Psoas muscle (tissue), 8 donors: ENCODE results near the gene TMEM135. TPM values are rescaled to one million over a fixed set of nuclear protein-coding genes. Genes with fewer than 3 reads are reported as not detected.

ENCODE experiments used
- ATAC-seq, 4 donors: fragments of 200-7000 bp; cut with Tn5 transposase; one replicate each; pipeline ENCODE4 v1.9.1; 2020; ENCODE audit warnings: moderate library complexity in 3 of 4, mild to moderate bottlenecking in 2 of 4
- DNase-seq, 2 donors: peaks; one replicate each; pipeline ENCODE4 v3.0.0-alpha.2; 2020
- H3K27ac ChIP-seq: fragments of 200-600 bp; one replicate; pipeline ENCODE4 v1.8.0; 2022
- H3K27me3 ChIP-seq, 3 donors: fragments of 200-600 bp in 1 of 3; one replicate each; pipeline versions ENCODE4 v1.6.1 to v1.8.0; 2013 to 2022; ENCODE audit warnings: low read length in 2 of 3, mild to moderate bottlenecking in 2 of 3, moderate library complexity in 1 of 3; ENCODE audit not compliant: insufficient read depth in 3 of 3
- H3K36me3 ChIP-seq, 2 donors: fragments of 200-600 bp in 1 of 2; one replicate each; pipeline versions ENCODE4 v1.6.1 to v1.8.0; 2013 to 2022; ENCODE audit warnings: low read depth in 1 of 2, mild to moderate bottlenecking in 1 of 2, moderate library complexity in 1 of 2; ENCODE audit not compliant: insufficient read depth in 1 of 2
- H3K4me1 ChIP-seq: fragments of 200-600 bp; one replicate; pipeline ENCODE4 v1.8.0; 2022
- H3K4me3 ChIP-seq: fragments of 200-600 bp; one replicate; pipeline ENCODE4 v1.8.0; 2022; ENCODE audit warnings: mild to moderate bottlenecking
- H3K9me3 ChIP-seq: fragments of 200-600 bp; one replicate; pipeline ENCODE4 v1.8.0; 2022
- WGBS, 3 donors: extraction: QIAGEN DNeasy Blood & Tissue Kit; methylation state at CpG; one replicate each; pipeline versions ENCODE4 v1.1.6 to v1.1.7; 2013; 5-methylcytosine and 5-hydroxymethylcytosine counted together
- intact Hi-C, 2 donors: fragments of 100-400 bp; cut with DNase I; formaldehyde crosslinking; loops; one replicate each; pipeline versions ENCODE4 v1.11.0 to v1.14.2; 2022
- polyA plus RNA-seq, 3 donors: library from polyadenylated mRNA; stranded (reverse); fragments of 200-250 nt; gene quantifications; one replicate each; pipeline ENCODE4 v1.2.3, GENCODE V29; 2013
- total RNA-seq, 4 donors: library from RNA; stranded (reverse); fragmentation: NEBNext Ultra II Directional in 2 of 4; extraction: Animal tissue kit (Norgen Biotek cat#: 25700) in 2 of 4; gene quantifications; one replicate each; pipeline versions ENCODE4 v1.2.1 to v1.2.4, GENCODE V29; 2021 to 2023
- TF ChIP-seq, protein P1 (sequence below): fragments of 200-600 bp; IDR thresholded peaks from one replicate; pipeline ENCODE4 v1.8.0; 2022; ENCODE audit warnings: antibody characterized with exemption
- donor health status: healthy with polysubstance abuse.
- donor health status: DM: no; HTN: no; CAD: no; lungs with moderate emphysema.
- donor health status: Bipolar disorder and iron deficiency.
- donor health status: healthy.
- donor health status: DM: yes; HTN: yes; CAD: no.
- donor health status: DM: no; HTN: no; CAD: no.
- donor health status: DM: no; HTN: no; CAD: no.
- donor health status: DM: yes; HTN: yes; CAD: no.

The TMEM135 gene
- total and polyA plus RNA-seq, 7 donors: 4.1 to 26.6 (median 9.4) TPM

DNA sequence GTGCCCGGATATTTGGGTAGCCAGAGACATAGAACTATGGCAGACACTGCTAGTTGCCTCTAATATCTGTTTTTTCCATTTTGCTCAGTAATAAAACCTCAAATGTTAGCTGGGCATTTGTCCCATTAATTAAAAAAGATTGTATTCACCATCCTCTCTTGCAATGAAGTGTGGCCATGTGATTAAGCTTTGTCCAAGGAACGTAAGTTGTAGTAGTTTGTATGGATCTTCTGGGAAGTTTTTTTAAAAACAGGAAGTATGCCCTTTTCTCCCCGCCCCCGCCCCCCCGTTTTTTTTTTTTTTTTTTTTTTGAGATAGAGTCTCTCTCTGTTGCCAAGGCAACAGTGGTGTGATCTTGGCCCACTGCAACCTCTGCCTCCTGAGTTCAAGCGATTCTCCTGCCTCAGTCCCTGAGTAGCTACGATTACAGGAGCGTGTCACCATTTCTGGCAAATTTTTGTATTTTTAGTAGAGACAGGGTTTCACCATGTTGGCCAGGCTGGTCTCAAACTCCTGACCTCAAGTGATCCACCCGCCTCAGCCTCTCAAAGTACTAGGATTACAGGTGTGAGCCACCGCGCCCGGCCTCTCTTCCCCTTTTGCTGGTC lies 1.7 kb upstream of the TMEM135 start:
- ATAC-seq (no peak), DNase-seq (no peak)
- intact Hi-C loops: loop anchor here (5.0 to 10.0 kb wide), 4 partner anchors 54 to 149 kb away; partner anchors contain the start of gene FZD4 (in 2 of the 2)
- peaks cover 21% of the 10 kb centered on the region for H3K4me1 ChIP-seq
- H3K27ac ChIP-seq: no peak overlapping the region
- WGBS, 3 donors: 59 to 72% (median 70%) methylated on average over 12 of the region's 12 CpGs
- TF ChIP-seq, protein P1, sequence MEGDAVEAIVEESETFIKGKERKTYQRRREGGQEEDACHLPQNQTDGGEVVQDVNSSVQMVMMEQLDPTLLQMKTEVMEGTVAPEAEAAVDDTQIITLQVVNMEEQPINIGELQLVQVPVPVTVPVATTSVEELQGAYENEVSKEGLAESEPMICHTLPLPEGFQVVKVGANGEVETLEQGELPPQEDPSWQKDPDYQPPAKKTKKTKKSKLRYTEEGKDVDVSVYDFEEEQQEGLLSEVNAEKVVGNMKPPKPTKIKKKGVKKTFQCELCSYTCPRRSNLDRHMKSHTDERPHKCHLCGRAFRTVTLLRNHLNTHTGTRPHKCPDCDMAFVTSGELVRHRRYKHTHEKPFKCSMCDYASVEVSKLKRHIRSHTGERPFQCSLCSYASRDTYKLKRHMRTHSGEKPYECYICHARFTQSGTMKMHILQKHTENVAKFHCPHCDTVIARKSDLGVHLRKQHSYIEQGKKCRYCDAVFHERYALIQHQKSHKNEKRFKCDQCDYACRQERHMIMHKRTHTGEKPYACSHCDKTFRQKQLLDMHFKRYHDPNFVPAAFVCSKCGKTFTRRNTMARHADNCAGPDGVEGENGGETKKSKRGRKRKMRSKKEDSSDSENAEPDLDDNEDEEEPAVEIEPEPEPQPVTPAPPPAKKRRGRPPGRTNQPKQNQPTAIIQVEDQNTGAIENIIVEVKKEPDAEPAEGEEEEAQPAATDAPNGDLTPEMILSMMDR: no peak
- H3K4me3 ChIP-seq: no peak overlapping the region
- H3K27me3 ChIP-seq: no peaks in the 10 kb centered on the region
- no peaks in the 10 kb centered on the region for H3K36me3 ChIP-seq
- no peaks in the 10 kb centered on the region for H3K9me3 ChIP-seq

- Histone ChIP-seq H3K27me3 (no peaks in the 10 kb centered on the region), H3K4me3 (peak overlapping the region; percentile 93), H3K27ac (peak overlapping the region; percentile 81), H3K4me1 (peaks cover 21% of the 10 kb centered on the region), H3K36me3 (no peaks in the 10 kb centered on the region), H3K9me3 (no peaks in the 10 kb centered on the region)
- WGBS, 3 donors: 22 to 28% (median 23%) methylated on average over 10 of the region's 10 CpGs
- intact Hi-C loops: loop anchor here (5.0 to 10.0 kb wide), 4 partner anchors 55 to 148 kb away; partner anchors contain the start of gene FZD4 (in 2 of the 2)
- TF ChIP-seq, protein P1: no peak
- ATAC-seq: peak; percentile 9 to 23 (median 14)
- DNase-seq: no peak
Measured at GRCh38 chr11:87036756-87037449, 831 bp upstream of the TMEM135 start.

GRCh38 chr11:87038235-87038977 lies 672 bp downstream of the TMEM135 start:
- Histone ChIP-seq H3K4me1 (peaks cover 21% of the 10 kb centered on the region), H3K9me3 (no peaks in the 10 kb centered on the region), H3K27ac (peak overlapping the region; percentile 81), H3K27me3 (no peaks in the 10 kb centered on the region), H3K4me3 (peak overlapping the region; percentile 93), H3K36me3 (peaks cover 0 to 6% of the 10 kb centered on the region in 2 donors)
- 10 to 13% (median 10%) methylated on average over 9 of the region's 9 CpGs for WGBS, 3 donors
- no peak for DNase-seq
- intact Hi-C loops: loop anchor here (5.0 to 10.0 kb wide), 4 partner anchors 56 to 146 kb away; partner anchors contain the start of gene FZD4 (in 2 of the 2)
- ATAC-seq: peak in 2 of 4 donors; percentile 12 to 23
- TF ChIP-seq, protein P1: no peak

DNA sequence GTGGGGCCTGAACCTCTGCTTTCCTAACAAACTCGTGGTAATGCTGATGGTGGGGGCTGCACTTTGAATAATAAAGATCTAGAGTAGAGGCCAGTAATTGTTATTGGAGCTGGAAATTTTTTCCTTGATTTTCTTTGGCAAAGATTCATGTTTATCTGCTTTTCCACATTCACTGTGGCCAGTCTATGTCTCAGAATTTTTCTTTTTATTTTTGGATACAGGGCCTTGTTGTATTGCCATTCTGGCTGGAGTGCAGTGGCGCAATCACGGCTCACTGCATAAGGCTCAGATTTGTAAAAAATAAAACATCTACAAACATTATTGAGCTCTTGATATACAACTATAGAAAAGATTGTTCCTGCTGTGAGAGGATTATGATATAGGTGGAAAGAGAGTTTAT lies 1.6 kb downstream of the TMEM135 start:
- intact Hi-C loops: loop anchor here (5.0 to 10.0 kb wide), 4 partner anchors 57 to 145 kb away; partner anchors contain the start of gene FZD4 (in 2 of the 2)
- peak overlapping the region; percentile 93 for H3K4me3 ChIP-seq

More for the DNA sequence above, 1.6 kb downstream of the TMEM135 start:
- H3K4me1 ChIP-seq: peaks cover 21% of the 10 kb centered on the region
- no peak overlapping the region for H3K27ac ChIP-seq
- DNase-seq (no peak), ATAC-seq (no peak)
- WGBS, 3 donors: 33 to 40% (median 37%) methylated on average over 3 of the region's 3 CpGs
- no peaks in the 10 kb centered on the region for H3K27me3 ChIP-seq
- H3K36me3 ChIP-seq: peaks cover 0 to 12% of the 10 kb centered on the region in 2 donors
- H3K9me3 ChIP-seq: no peaks in the 10 kb centered on the region
- TF ChIP-seq, protein P1: no peak
